Adrenal gland (tissue), 12 donors: ENCODE results near the gene PRKAR1B. TPM values are rescaled to one million over a fixed set of nuclear protein-coding genes. Genes with fewer than 3 reads are reported as not detected.
A peak's percentile ranks its signal among the peaks of the same experiment; 100 is the strongest.

Source experiments
- DNase-seq, 7 donors: peaks; one replicate each; pipeline ENCODE4 v3.0.0-alpha.2; 2019 to 2020
- H3K27ac ChIP-seq, 5 donors: fragments of 200-600 bp; sonication (generic) in 4 of 5; 1 replicate in 3 of 5; 2 replicates in 2 of 5; pipeline versions ENCODE4 v1.5.1 to v1.8.0; 2016 to 2020; ENCODE audit warnings: mild to moderate bottlenecking in 1 of 5
- H3K27me3 ChIP-seq: fragments of 200-600 bp; 2 replicates; pipeline ENCODE4 v1.8.0; 2021
- H3K36me3 ChIP-seq, 2 donors: fragments of 200-600 bp; replicated peaks in 1 of 2; 1 replicate in 1 of 2; 2 replicates in 1 of 2; pipeline versions ENCODE4 v1.5.1 to v1.8.0; 2018 to 2022
- H3K4me1 ChIP-seq, 2 donors: fragments of 200-600 bp; replicated peaks in 1 of 2; 1 replicate in 1 of 2; 2 replicates in 1 of 2; pipeline versions ENCODE4 v1.5.1 to v1.8.0; 2018 to 2021
- H3K4me3 ChIP-seq, 4 donors: fragments of 200-600 bp; sonication (generic) in 3 of 4; one replicate each; pipeline ENCODE4 v1.5.1; 2016 to 2018
- H3K9me3 ChIP-seq, 3 donors: fragments of 200-600 bp; sonication (generic) in 1 of 3; replicated peaks in 1 of 3; 1 replicate in 2 of 3; 2 replicates in 1 of 3; pipeline versions ENCODE4 v1.5.1 to v1.8.0; 2016 to 2021
- POLR2A ChIP-seq, 2 donors: fragments of 450-650 bp; IDR thresholded peaks; one replicate each; pipeline ENCODE4 v1.6.1; 2017; ENCODE audit warnings: antibody characterized with exemption in 2 of 2, mild to moderate bottlenecking in 2 of 2, moderate library complexity in 1 of 2
- WGBS, 4 donors: extraction: QIAGEN DNeasy Blood & Tissue Kit in 2 of 4; methylation state at CpG; one replicate each; pipeline versions ENCODE4 v1.1.5 to v1.1.7; 2013 to 2017; 5-methylcytosine and 5-hydroxymethylcytosine counted together
- intact Hi-C, 2 donors: fragments of 100-400 bp; cut with DNase I; formaldehyde crosslinking; loops; one replicate each; pipeline versions ENCODE4 v1.14.1 to v1.15.0; 2022 to 2023
- polyA plus RNA-seq, 3 donors: library from polyadenylated mRNA; stranded (reverse); fragments of 200-250 nt in 2 of 3; fragments of 350-450 nt in 1 of 3; fragmentation: Illumina TruSeq in 1 of 3; extraction: RNeasy Lipid Tissue Mini Kit (QIAGEN cat#74804) in 1 of 3; gene quantifications; one replicate each; pipeline ENCODE4 v1.2.3, GENCODE V29; 2013 to 2014
- total RNA-seq, 9 donors: library from RNA; depleted of rRNA in 4 of 9; stranded (reverse); fragments of >200 nt in 4 of 9; fragments of 120-200 nt in 1 of 9; fragmentation: NEBNext Ultra II Directional in 1 of 9; extraction: Animal tissue kit (Norgen Biotek cat#: 25700) in 1 of 9; gene quantifications; one replicate each; pipeline versions ENCODE4 v1.1.0 to v1.2.4, GENCODE V29; 2013 to 2023
- TF ChIP-seq, protein P1 (sequence below), 6 experiments: fragments of 450-650 bp in 4 of 6; fragments of 200-600 bp in 2 of 6; sonication (generic) in 1 of 6; IDR thresholded peaks; 1 replicate in 5 of 6; 2 replicates in 1 of 6; pipeline versions ENCODE4 v1.5.1 to v1.8.0; 2016 to 2021; ENCODE audit warnings: antibody characterized with exemption in 6 of 6, mild to moderate bottlenecking in 2 of 6, moderate library complexity in 1 of 6
- donor health status: healthy with polysubstance abuse.
- donor health status: Bipolar disorder and iron deficiency.
- donor health status: DM: yes; HTN: yes; CAD: no.
- donor health status: DM: no; HTN: no; CAD: no.
- donor health status: DM: no; HTN: no; CAD: no.
- donor health status: DM: yes; HTN: yes; CAD: no.

The PRKAR1B gene
- total and polyA plus RNA-seq, 12 donors: 5.2 to 21.5 (median 11.7) TPM

DNA sequence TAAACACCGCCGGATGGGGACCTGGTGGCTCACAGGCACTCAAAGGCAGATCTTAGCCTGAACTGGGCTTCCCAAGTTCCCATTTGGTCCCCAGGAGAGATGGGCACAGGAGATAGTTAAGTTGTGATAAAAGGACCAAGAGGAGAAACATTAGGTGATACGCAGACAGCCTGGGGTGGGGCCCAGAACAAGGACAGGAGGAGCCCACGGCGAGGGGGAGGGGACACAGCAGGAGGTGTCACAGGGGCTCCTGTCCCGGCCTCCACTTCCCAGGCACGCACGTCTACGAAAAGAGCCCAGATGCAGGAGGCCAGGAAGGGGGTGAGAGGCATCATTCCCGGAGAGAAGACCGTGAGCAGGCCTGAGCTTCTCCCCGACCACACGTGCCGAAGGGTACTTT is 16.9 kb downstream of the PRKAR1B start:
- no peak overlapping the region for H3K27ac ChIP-seq
- no peaks in the 10 kb centered on the region for H3K4me1 ChIP-seq
- H3K36me3 ChIP-seq: no peaks in the 10 kb centered on the region
- no peak overlapping the region for H3K4me3 ChIP-seq
- intact Hi-C loops: no loop called here
- TF ChIP-seq POLR2A (IDR thresholded peaks at IDR 0.05): no peak
- TF ChIP-seq, protein P1, sequence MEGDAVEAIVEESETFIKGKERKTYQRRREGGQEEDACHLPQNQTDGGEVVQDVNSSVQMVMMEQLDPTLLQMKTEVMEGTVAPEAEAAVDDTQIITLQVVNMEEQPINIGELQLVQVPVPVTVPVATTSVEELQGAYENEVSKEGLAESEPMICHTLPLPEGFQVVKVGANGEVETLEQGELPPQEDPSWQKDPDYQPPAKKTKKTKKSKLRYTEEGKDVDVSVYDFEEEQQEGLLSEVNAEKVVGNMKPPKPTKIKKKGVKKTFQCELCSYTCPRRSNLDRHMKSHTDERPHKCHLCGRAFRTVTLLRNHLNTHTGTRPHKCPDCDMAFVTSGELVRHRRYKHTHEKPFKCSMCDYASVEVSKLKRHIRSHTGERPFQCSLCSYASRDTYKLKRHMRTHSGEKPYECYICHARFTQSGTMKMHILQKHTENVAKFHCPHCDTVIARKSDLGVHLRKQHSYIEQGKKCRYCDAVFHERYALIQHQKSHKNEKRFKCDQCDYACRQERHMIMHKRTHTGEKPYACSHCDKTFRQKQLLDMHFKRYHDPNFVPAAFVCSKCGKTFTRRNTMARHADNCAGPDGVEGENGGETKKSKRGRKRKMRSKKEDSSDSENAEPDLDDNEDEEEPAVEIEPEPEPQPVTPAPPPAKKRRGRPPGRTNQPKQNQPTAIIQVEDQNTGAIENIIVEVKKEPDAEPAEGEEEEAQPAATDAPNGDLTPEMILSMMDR (IDR thresholded peaks at IDR 0.05): no peak
- DNase-seq: peak in 1 of 7 donors; percentile 27
- peaks cover 3% of the 10 kb centered on the region for H3K27me3 ChIP-seq
- H3K9me3 ChIP-seq: no peaks in the 10 kb centered on the region
- WGBS, 4 donors: 91 to 96% (median 94%) methylated on average over 14 of the region's 14 CpGs

DNA sequence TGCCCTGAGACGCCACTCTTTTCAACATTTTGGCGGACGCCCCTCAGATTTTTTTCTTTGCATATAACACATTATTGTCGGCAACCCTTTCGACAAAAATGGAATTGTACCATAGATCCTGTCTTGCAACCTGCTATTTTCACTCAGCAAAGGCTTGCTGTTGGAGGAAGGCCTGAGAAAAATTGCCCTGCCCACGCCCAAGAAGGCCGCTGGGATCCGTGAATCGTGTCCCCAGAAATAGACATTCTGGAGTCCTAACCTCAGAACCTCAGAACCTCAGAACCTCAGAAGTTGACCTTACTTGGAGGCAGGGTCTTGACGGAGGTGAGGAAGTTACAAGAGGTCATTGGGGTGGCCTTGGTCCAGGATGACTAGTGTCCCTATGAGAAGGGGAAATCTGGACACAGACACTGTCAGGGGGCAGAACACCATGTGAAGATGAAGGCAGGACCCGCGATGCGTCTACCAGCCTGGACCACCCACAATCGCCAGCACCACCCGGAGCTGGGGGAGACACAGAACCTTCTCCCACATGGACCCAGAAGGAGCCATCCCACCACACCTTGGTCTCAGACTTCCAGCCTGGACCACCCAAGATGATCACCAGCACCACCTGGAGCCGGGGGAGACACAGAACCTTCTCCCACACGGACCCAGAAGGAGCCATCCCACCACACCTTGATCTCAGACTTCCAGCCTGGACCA is 19.6 kb downstream of the PRKAR1B start:
- H3K4me1 ChIP-seq: no peaks in the 10 kb centered on the region
- no peak overlapping the region for H3K27ac ChIP-seq
- H3K27me3 ChIP-seq: no peaks in the 10 kb centered on the region
- intact Hi-C loops: no loop called here
- H3K36me3 ChIP-seq: no peaks in the 10 kb centered on the region
- no peak for DNase-seq
- TF ChIP-seq, protein P1 (IDR thresholded peaks at IDR 0.05): no peak
- TF ChIP-seq POLR2A (IDR thresholded peaks at IDR 0.05): no peak
- WGBS, 4 donors: 93 to 97% (median 94%) methylated on average over 15 to 17 of the region's 17 CpGs
- no peak overlapping the region for H3K4me3 ChIP-seq
- H3K9me3 ChIP-seq: no peaks in the 10 kb centered on the region

DNA sequence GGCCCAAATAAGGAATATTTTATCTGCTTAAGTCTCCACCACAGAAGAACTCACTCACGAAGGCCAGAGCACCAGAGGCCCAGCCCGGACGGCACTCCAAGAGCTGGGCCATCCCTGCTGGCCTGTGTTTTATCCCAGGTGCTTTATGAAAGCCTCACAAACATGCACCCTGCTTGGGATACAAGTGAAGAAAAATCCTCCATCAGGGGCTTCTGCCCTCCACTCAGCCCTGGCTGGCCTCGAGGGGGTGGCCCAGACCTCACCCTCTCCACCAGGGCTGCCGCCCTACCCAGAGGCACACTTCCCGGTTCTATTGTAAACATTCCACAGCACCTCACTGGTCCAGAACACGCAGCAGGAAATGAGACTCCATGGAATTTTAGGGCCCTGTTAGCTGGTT is 20.4 kb downstream of the PRKAR1B start:
- Histone ChIP-seq H3K27me3 (no peaks in the 10 kb centered on the region), H3K36me3 (no peaks in the 10 kb centered on the region), H3K4me1 (no peaks in the 10 kb centered on the region), H3K27ac (no peak overlapping the region), H3K4me3 (no peak overlapping the region), H3K9me3 (no peaks in the 10 kb centered on the region)
- TF ChIP-seq POLR2A (IDR thresholded peaks at IDR 0.05): no peak
- TF ChIP-seq, protein P1 (IDR thresholded peaks at IDR 0.05): no peak
- 82 to 91% (median 90%) methylated on average over 5 to 7 of the region's 7 CpGs for WGBS, 4 donors
- no peak for DNase-seq
- intact Hi-C loops: no loop called here

DNA sequence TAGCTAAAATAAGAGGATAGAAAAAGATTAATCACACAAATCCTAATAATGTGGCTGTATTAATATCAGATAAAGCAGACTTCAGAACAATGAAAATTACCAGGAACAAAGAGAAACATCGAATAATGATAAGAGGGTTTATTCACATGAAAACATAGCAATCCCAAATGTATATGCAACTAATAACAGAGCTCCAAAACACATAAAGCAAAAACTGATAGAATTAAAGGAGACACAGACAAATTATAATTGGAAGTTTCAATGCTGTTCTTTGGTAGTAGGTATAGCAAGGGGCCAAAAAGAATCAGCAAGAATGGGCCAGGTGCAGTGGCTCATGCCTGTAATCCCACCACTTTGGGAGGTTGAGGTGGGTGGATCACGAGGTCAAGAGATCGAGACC is 24.0 kb downstream of the PRKAR1B start:
- H3K36me3 ChIP-seq: no peaks in the 10 kb centered on the region
- WGBS, 4 donors: 89 to 99% (median 98%) methylated on average over 3 of the region's 3 CpGs
- H3K4me3 ChIP-seq: no peak overlapping the region
- intact Hi-C loops: no loop called here
- no peaks in the 10 kb centered on the region for H3K4me1 ChIP-seq
- DNase-seq: no peak
- H3K27ac ChIP-seq: no peak overlapping the region
- no peaks in the 10 kb centered on the region for H3K27me3 ChIP-seq
- H3K9me3 ChIP-seq: no peaks in the 10 kb centered on the region
- TF ChIP-seq, protein P1 (IDR thresholded peaks at IDR 0.05): no peak
- TF ChIP-seq POLR2A (IDR thresholded peaks at IDR 0.05): no peak
